Breast epithelium (tissue), 4 donors: ENCODE measurements around the gene SYNDIG1. TPM values are rescaled to one million over a fixed set of nuclear protein-coding genes. Genes with fewer than 3 reads are reported as not detected.

Source experiments
- DNase-seq, 2 donors: peaks; one replicate each; pipeline ENCODE4 v3.0.0-alpha.2; 2019; ENCODE audit warnings: low spot score in 2 of 2
- H3K27ac ChIP-seq, 2 donors: fragments of 200-600 bp; sonication (generic) in 1 of 2; one replicate each; pipeline ENCODE4 v1.5.1; 2016 to 2019; ENCODE audit warnings: mild to moderate bottlenecking in 1 of 2
- H3K27me3 ChIP-seq, 2 donors: fragments of 200-600 bp; sonication (generic) in 1 of 2; one replicate each; pipeline versions ENCODE4 v1.5.1 to v1.6.0; 2017 to 2019; ENCODE audit warnings: control low read depth in 1 of 2, mild to moderate bottlenecking in 1 of 2
- H3K36me3 ChIP-seq: fragments of 200-600 bp; one replicate; pipeline ENCODE4 v1.5.1; 2019
- H3K4me1 ChIP-seq, 2 donors: fragments of 200-600 bp; sonication (generic); one replicate each; pipeline ENCODE4 v1.5.1; 2016 to 2019; ENCODE audit warnings: control low read depth in 1 of 2
- H3K4me3 ChIP-seq, 3 donors: fragments of 200-600 bp; sonication (generic); 1 replicate in 2 of 3; 2 replicates in 1 of 3; pipeline ENCODE4 v1.5.1; 2016 to 2019; ENCODE audit warnings: mild to moderate bottlenecking in 3 of 3, moderate library complexity in 2 of 3
- H3K9me3 ChIP-seq, 2 donors: fragments of 200-600 bp; sonication (generic) in 1 of 2; one replicate each; pipeline ENCODE4 v1.5.1; 2016 to 2019; ENCODE audit warnings: control low read depth in 1 of 2
- CTCF ChIP-seq, 3 donors: fragments of 450-650 bp; IDR thresholded peaks; one replicate each; pipeline ENCODE4 v1.5.1; 2016 to 2017; ENCODE audit warnings: antibody characterized with exemption in 3 of 3, mild to moderate bottlenecking in 3 of 3, moderate library complexity in 3 of 3
- POLR2A ChIP-seq: fragments of 450-650 bp; IDR thresholded peaks from one replicate; pipeline ENCODE4 v1.6.1; 2016; ENCODE audit warnings: antibody characterized with exemption, mild to moderate bottlenecking, moderate library complexity
- POLR2AphosphoS5 ChIP-seq, 3 donors: sonication (generic); formaldehyde crosslinking; IDR thresholded peaks; one replicate each; pipeline ENCODE4 v1.6.1; 2017; ENCODE audit warnings: antibody characterized with exemption in 3 of 3
- intact Hi-C: fragments of 100-400 bp; cut with DNase I; formaldehyde crosslinking; loops from one replicate; pipeline ENCODE4 v1.15.1; 2023; ENCODE audit warnings: low total_unique reads
- total RNA-seq, 3 donors: library from RNA; depleted of rRNA; stranded (reverse); fragments of >200 nt; gene quantifications; one replicate each; pipeline ENCODE4 v1.1.0, GENCODE V29; 2016

The SYNDIG1 gene
- total RNA-seq, 3 donors from 2014 or later = under 0.01 to 0.48 (median 0.15) TPM

- TF ChIP-seq POLR2A = no peak
- no peak for TF ChIP-seq POLR2AphosphoS5 (IDR thresholded peaks at IDR 0.05)
- no peak for DNase-seq
- intact Hi-C loops = no loop called here
- Histone ChIP-seq H3K4me3 (no peak overlapping the region), H3K27ac (no peak overlapping the region), H3K36me3 (no peaks in the 10 kb centered on the region), H3K27me3 (peaks cover 0 to 9% of the 10 kb centered on the region in 2 donors), H3K9me3 (no peaks in the 10 kb centered on the region), H3K4me1 (no peaks in the 10 kb centered on the region)
Observed at GRCh38 chr20:24648919-24649318, 179.5 kb downstream of the SYNDIG1 start.

- H3K9me3 ChIP-seq = no peaks in the 10 kb centered on the region
- no peak overlapping the region for H3K27ac ChIP-seq
- H3K36me3 ChIP-seq = no peaks in the 10 kb centered on the region
- DNase-seq = no peak
- intact Hi-C loops = no loop called here
- H3K27me3 ChIP-seq = peaks cover 0 to 9% of the 10 kb centered on the region in 2 donors
- H3K4me3 ChIP-seq = no peak overlapping the region
- H3K4me1 ChIP-seq = no peaks in the 10 kb centered on the region
- no peak for TF ChIP-seq POLR2AphosphoS5 (IDR thresholded peaks at IDR 0.05)
- TF ChIP-seq CTCF (IDR thresholded peaks at IDR 0.05) = no peak
- TF ChIP-seq POLR2A = no peak
Observed at GRCh38 chr20:24649787-24650490, 180.5 kb downstream of the SYNDIG1 start.

- Histone ChIP-seq H3K4me1 (no peaks in the 10 kb centered on the region), H3K4me3 (no peak overlapping the region), H3K36me3 (no peaks in the 10 kb centered on the region), H3K27me3 (peaks cover 0 to 4% of the 10 kb centered on the region in 2 donors), H3K27ac (no peak overlapping the region), H3K9me3 (no peaks in the 10 kb centered on the region)
- DNase-seq = no peak
- no peak for TF ChIP-seq CTCF (IDR thresholded peaks at IDR 0.05)
- intact Hi-C loops = no loop called here
Observed at GRCh38 chr20:24651171-24651975, 181.9 kb downstream of the SYNDIG1 start.

- no peaks in the 10 kb centered on the region for H3K4me1 ChIP-seq
- no peak overlapping the region for H3K4me3 ChIP-seq
- intact Hi-C loops = no loop called here
- peaks cover 0 to 4% of the 10 kb centered on the region in 2 donors for H3K27me3 ChIP-seq
- H3K36me3 ChIP-seq = no peaks in the 10 kb centered on the region
- TF ChIP-seq POLR2AphosphoS5 (IDR thresholded peaks at IDR 0.05) (no peak), POLR2A (no peak), CTCF (IDR thresholded peaks at IDR 0.05) (no peak)
- no peaks in the 10 kb centered on the region for H3K9me3 ChIP-seq
- DNase-seq = no peak
- no peak overlapping the region for H3K27ac ChIP-seq
Observed at GRCh38 chr20:24651976-24652345, 182.5 kb downstream of the SYNDIG1 start.

- Histone ChIP-seq H3K9me3 (no peaks in the 10 kb centered on the region), H3K4me1 (no peaks in the 10 kb centered on the region), H3K4me3 (no peak overlapping the region), H3K27ac (no peak overlapping the region), H3K36me3 (no peaks in the 10 kb centered on the region), H3K27me3 (peaks cover 0 to 4% of the 10 kb centered on the region in 2 donors)
- no peak for DNase-seq
- no peak for TF ChIP-seq POLR2A
- no peak for TF ChIP-seq CTCF (IDR thresholded peaks at IDR 0.05)
- TF ChIP-seq POLR2AphosphoS5 (IDR thresholded peaks at IDR 0.05) = no peak
- intact Hi-C loops = no loop called here
Observed at GRCh38 chr20:24653306-24653705, 183.9 kb downstream of the SYNDIG1 start.
